HepG2 (cell line): ENCODE results near the gene PRICKLE3.

Experiments
- CEBPB ChIP-seq: IDR thresholded peaks from 2 replicates; pipeline ENCODE4 v1.6.1; 2011; ENCODE audit warnings: low read depth, low read length, improper control_type of control experiment, borderline replicate concordance
- TRAFD1 ChIP-seq: sonication (generic); formaldehyde crosslinking; IDR thresholded peaks from 2 replicates; pipeline ENCODE4 v1.5.1; 2020; ENCODE audit warnings: missing genetic modification reagents, mild to moderate bottlenecking, borderline replicate concordance
- ZNF224 ChIP-seq: sonication (generic); formaldehyde crosslinking; IDR thresholded peaks from 2 replicates; pipeline ENCODE4 v1.5.0; 2020; ENCODE audit warnings: mild to moderate bottlenecking, missing genetic modification reagents
- ZUFSP ChIP-seq: sonication (generic); formaldehyde crosslinking; IDR thresholded peaks from 2 replicates; pipeline ENCODE4 v1.9.0; 2021; ENCODE audit warnings: missing genetic modification reagents, mild to moderate bottlenecking, borderline replicate concordance

- no peak for TF ChIP-seq CEBPB
- no peak for TF ChIP-seq TRAFD1 (CRISPR knock-in tag)
- no peak for TF ChIP-seq ZUFSP (CRISPR knock-in tag)
- no peak for TF ChIP-seq ZNF224 (CRISPR knock-in tag)
Measured at GRCh38 chrX:49190821-49191573, 4.8 kb upstream of the PRICKLE3 start.
